ENCODE data around the gene USP35.

DNA sequence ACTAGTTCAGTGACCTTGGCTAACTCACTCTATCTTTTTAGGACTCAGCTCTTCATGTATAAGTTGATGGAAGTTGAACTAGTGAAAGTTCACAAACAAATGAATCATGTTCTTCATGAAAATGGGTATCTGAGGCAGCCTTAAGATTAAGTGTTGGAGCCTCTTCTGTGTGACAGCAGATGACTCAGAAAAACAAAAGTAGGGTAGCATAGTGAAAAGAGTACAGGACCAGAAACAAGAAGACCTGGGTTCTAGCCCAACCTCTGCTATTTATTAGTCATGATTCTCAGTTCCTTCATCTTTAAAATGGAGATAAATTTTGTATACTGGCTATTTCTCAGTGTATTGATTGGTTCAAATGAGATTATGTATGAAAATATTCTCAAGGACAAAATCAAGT, 60.2 kb downstream of the USP35 start:
- TF ChIP-seq, protein P1, sequence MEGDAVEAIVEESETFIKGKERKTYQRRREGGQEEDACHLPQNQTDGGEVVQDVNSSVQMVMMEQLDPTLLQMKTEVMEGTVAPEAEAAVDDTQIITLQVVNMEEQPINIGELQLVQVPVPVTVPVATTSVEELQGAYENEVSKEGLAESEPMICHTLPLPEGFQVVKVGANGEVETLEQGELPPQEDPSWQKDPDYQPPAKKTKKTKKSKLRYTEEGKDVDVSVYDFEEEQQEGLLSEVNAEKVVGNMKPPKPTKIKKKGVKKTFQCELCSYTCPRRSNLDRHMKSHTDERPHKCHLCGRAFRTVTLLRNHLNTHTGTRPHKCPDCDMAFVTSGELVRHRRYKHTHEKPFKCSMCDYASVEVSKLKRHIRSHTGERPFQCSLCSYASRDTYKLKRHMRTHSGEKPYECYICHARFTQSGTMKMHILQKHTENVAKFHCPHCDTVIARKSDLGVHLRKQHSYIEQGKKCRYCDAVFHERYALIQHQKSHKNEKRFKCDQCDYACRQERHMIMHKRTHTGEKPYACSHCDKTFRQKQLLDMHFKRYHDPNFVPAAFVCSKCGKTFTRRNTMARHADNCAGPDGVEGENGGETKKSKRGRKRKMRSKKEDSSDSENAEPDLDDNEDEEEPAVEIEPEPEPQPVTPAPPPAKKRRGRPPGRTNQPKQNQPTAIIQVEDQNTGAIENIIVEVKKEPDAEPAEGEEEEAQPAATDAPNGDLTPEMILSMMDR (IDR thresholded peaks at IDR 0.05): no peak
- no peak for TF ChIP-seq POLR2A (IDR thresholded peaks at IDR 0.05)
- no peak for TF ChIP-seq EP300 (IDR thresholded peaks at IDR 0.05)
- no peak for TF ChIP-seq POLR2AphosphoS5 (IDR thresholded peaks at IDR 0.05)

Measured in upper lobe of left lung (tissue), 4 donors.